ENCODE results near the gene ENOSF1. TPM values are rescaled to one million over a fixed set of nuclear protein-coding genes. Genes with fewer than 3 reads are reported as not detected.

ENOSF1 gene
- total and polyA plus RNA-seq, 12 donors: 10.5 to 68.3 (median 23.3) TPM

DNA sequence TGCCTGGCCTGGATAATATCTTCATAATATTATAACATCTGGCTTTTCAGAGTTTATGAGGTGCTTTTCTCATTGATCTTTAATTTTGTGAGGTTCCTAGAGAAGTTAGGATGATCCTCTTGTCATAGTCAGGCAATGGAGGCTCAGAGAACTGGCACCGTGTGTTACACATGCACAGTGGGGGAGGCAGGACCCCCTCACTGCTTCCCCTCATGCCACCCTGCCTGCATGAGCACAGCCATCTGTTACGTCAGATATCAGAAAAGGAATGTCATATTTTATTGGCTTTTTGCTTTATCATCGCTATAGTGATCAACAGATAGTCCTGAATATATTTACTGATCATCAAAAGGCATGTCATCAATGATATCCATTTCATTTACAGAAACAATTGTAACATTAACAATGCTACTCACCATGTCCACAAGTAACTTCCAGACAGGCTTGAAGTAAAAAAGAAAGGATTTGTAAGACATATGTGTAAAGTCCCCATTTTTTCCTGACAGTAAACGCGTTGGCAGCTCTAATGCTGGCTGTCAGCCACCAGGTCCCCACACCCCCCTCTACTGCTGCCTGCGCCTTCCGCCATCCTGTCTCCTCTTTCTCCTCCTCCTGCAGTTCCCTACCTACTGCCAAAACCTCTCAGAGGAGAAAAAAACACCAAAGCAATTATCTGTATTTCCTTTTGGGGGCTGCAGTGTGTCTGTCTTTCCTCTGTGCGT, 18.8 kb downstream of the ENOSF1 start:
- DNase-seq (no peak), ATAC-seq (no peak)
- WGBS, 2 donors: 69 to 72% methylated on average over 8 of the region's 8 CpGs
- Histone ChIP-seq H3K9me3 (no peaks in the 10 kb centered on the region), H3K4me1 (peaks cover 0 to 2% (median 0%) of the 10 kb centered on the region in 9 donors), H3K27me3 (no peaks in the 10 kb centered on the region), H3K36me3 (peaks cover 0 to 70% (median 4%) of the 10 kb centered on the region in 9 donors), H3K4me3 (no peak overlapping the region), H3K27ac (no peak overlapping the region)
- TF ChIP-seq, protein P1, sequence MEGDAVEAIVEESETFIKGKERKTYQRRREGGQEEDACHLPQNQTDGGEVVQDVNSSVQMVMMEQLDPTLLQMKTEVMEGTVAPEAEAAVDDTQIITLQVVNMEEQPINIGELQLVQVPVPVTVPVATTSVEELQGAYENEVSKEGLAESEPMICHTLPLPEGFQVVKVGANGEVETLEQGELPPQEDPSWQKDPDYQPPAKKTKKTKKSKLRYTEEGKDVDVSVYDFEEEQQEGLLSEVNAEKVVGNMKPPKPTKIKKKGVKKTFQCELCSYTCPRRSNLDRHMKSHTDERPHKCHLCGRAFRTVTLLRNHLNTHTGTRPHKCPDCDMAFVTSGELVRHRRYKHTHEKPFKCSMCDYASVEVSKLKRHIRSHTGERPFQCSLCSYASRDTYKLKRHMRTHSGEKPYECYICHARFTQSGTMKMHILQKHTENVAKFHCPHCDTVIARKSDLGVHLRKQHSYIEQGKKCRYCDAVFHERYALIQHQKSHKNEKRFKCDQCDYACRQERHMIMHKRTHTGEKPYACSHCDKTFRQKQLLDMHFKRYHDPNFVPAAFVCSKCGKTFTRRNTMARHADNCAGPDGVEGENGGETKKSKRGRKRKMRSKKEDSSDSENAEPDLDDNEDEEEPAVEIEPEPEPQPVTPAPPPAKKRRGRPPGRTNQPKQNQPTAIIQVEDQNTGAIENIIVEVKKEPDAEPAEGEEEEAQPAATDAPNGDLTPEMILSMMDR (IDR thresholded peaks at IDR 0.05): no peak
- intact Hi-C loops (cut with DNase I): no loop called here

DNA sequence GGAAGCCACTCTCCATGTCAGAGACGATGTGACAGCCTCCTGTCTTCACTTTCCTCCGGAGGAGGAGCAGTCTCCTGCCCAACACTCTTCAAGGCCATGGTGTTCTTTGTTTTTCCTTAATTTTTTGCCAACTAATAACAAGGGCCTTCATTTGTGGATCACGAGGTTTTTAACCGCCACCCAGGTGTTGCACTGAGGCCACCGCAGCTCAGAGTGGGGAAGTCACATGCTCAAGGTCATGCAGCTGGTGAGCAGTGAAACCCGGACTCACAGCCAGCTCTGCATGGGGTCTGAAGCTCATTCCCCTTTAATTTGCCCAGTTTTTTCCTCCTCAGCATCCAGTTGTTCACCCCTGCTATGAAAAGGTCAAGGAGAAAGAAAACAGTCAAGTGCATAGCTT, 19.6 kb downstream of the ENOSF1 start:
- ATAC-seq (no peak), DNase-seq (no peak)
- intact Hi-C loops (cut with DNase I): no loop called here
- Histone ChIP-seq H3K36me3 (peaks cover 0 to 63% (median 4%) of the 10 kb centered on the region in 9 donors), H3K4me3 (no peak overlapping the region), H3K4me1 (peaks cover 0 to 4% (median 0%) of the 10 kb centered on the region in 9 donors), H3K27me3 (no peaks in the 10 kb centered on the region), H3K27ac (no peak overlapping the region), H3K9me3 (no peaks in the 10 kb centered on the region)
- WGBS, 2 donors: 84 to 86% methylated on average over 6 of the region's 6 CpGs
- TF ChIP-seq, protein P1 (IDR thresholded peaks at IDR 0.05): no peak

DNA sequence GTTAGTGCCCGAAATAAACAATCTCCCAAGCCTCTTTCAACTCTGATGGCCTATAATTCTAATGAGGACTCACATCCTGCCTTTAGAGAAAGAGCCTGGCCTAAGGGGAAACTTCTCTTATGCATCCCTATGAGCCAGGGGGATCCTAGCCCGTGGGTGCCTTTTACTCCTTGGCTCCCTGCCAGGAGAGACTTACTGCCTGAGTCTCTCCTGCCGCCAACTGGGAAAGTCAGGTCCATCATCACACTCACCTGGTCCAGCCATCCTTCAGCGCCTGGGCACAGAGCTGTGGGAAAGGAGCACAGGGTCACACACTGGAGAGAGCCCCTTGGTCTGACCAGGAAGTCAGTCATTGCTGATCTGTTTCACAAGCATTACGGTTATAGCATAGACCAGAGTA, 24.1 kb downstream of the ENOSF1 start:
- TF ChIP-seq, protein P1 (IDR thresholded peaks at IDR 0.05): no peak
- H3K27ac ChIP-seq: no peak overlapping the region
- H3K36me3 ChIP-seq: peaks cover 0 to 66% (median 4%) of the 10 kb centered on the region in 9 donors
- H3K27me3 ChIP-seq: no peaks in the 10 kb centered on the region
- intact Hi-C loops (cut with DNase I): no loop called here
- no peaks in the 10 kb centered on the region for H3K9me3 ChIP-seq
- WGBS, 2 donors: 79 to 81% methylated on average over 5 of the region's 5 CpGs
- ATAC-seq: peak in 1 of 8 donors; percentile 33
- no peak overlapping the region for H3K4me3 ChIP-seq
- no peak for DNase-seq
- H3K4me1 ChIP-seq: peaks cover 0 to 4% (median 0%) of the 10 kb centered on the region in 9 donors

DNA sequence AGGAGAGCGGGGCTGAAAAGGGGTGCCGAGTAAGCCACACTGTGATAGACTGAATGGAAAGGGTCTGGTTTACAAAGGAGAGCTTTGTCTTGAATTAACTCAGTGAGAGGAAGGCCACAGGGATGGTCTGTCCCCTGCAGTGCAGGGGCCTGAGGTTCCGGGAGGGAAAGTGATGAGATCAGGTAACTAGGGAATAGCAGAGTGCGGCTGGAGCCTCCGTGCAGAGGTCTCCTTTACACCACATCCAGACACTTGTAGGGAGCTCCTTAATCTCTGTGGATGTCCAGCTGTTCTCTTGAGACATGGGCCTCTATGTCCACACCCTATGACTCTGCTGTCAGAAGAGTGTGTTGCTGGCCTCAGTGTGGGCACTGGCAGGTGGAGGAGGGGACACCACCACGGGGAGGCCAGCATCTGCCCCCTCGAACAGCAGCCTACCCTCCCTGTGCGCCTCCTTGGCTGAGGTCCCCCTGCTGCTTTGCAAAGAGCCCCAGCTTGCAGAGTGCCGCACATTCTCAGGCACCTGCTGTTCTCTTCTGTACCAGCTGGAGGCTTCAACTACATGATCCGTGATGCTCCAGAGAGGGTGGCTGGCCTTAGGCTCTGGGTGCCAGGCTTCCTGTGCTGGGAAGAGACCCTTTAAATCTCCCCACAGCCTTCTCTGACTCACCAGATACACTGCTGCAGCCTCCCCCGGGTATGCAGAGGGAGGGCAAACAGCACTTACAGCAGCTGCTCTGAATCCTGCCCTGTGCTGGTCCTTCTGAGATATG, 25.9 kb downstream of the ENOSF1 start:
- Histone ChIP-seq H3K4me1 (peaks cover 0 to 4% (median 0%) of the 10 kb centered on the region in 9 donors), H3K36me3 (peaks cover 0 to 65% (median 4%) of the 10 kb centered on the region in 9 donors), H3K27ac (no peak overlapping the region), H3K4me3 (no peak overlapping the region), H3K9me3 (no peaks in the 10 kb centered on the region), H3K27me3 (no peaks in the 10 kb centered on the region)
- no peak for DNase-seq
- TF ChIP-seq, protein P1 (IDR thresholded peaks at IDR 0.05): no peak
- ATAC-seq: peak in 2 of 8 donors; percentile 26 to 33
- WGBS, 2 donors: 83 to 86% methylated on average over 11 of the region's 11 CpGs
- intact Hi-C loops (cut with DNase I): no loop called here

Measured in heart right ventricle (tissue), 16 donors.